DOHH2 (cell line): Measurements from ENCODE around the gene RAI1.
"Not testable (repeated sequence)": the region's sequence is repeated elsewhere in the genome, so short reads cannot be mapped to it uniquely, and the experiment has no call there.

ENCODE experiments used
- H3F3A ChIP-seq: fragments of 200-600 bp; sonication (generic), shearing (Covaris generic); 2 replicates; pipeline ENCODE4 v1.6.0; 2016; ENCODE audit warnings: antibody characterized with exemption, mild to moderate bottlenecking; ENCODE audit not compliant: control insufficient read depth, insufficient read depth
- H3K27ac ChIP-seq: fragments of 200-600 bp; sonication (generic); 2 replicates; pipeline ENCODE4 v1.5.1; 2014; ENCODE audit warnings: low read depth, mild to moderate bottlenecking, low read length, moderate library complexity
- H3K27me3 ChIP-seq: fragments of 200-600 bp; sonication (generic); 2 replicates; pipeline ENCODE4 v1.6.1; 2014; ENCODE audit warnings: mild to moderate bottlenecking, low read length, mixed read lengths; ENCODE audit not compliant: control insufficient read depth
- H3K36me3 ChIP-seq: fragments of 200-600 bp; sonication (generic); 2 replicates; pipeline ENCODE4 v1.6.1; 2014; ENCODE audit warnings: mild to moderate bottlenecking, low read length, moderate library complexity, mixed read lengths; ENCODE audit not compliant: control insufficient read depth
- H3K4me1 ChIP-seq: fragments of 200-600 bp; sonication (generic); 2 replicates; pipeline ENCODE4 v1.6.1; 2014; ENCODE audit warnings: mild to moderate bottlenecking, low read length, mixed read lengths; ENCODE audit not compliant: control insufficient read depth
- H3K4me2 ChIP-seq: fragments of 200-600 bp; sonication (generic); 2 replicates; pipeline ENCODE4 v1.6.0; 2014; ENCODE audit warnings: mild to moderate bottlenecking, low read length, moderate library complexity
- H3K4me3 ChIP-seq: fragments of 200-600 bp; sonication (generic); 2 replicates; pipeline ENCODE4 v1.5.1; 2014; ENCODE audit warnings: mild to moderate bottlenecking, low read length, mixed read lengths
- H3K79me2 ChIP-seq: fragments of 200-600 bp; sonication (generic); 2 replicates; pipeline ENCODE4 v1.6.1; 2014; ENCODE audit warnings: mild to moderate bottlenecking, low read length, mixed read lengths; ENCODE audit not compliant: control insufficient read depth
- H3K9me2 ChIP-seq: fragments of 200-600 bp; sonication (generic); replicated peaks from 2 replicates; pipeline ENCODE4 v1.6.1; 2014; ENCODE audit warnings: mild to moderate bottlenecking, low read length, mixed read lengths; ENCODE audit not compliant: control insufficient read depth
- H3K9me3 ChIP-seq: fragments of 200-600 bp; sonication (generic); 2 replicates; pipeline ENCODE4 v1.6.1; 2014; ENCODE audit warnings: antibody characterized with exemption, low read length, mixed read lengths; ENCODE audit not compliant: control insufficient read depth, insufficient read depth
- H4K20me1 ChIP-seq: fragments of 200-600 bp; sonication (generic); 2 replicates; pipeline ENCODE4 v1.6.0; 2014; ENCODE audit warnings: low read depth, mild to moderate bottlenecking, antibody characterized with exemption, low read length, moderate library complexity; ENCODE audit not compliant: control insufficient read depth, insufficient read depth
- EZH2phosphoT487 ChIP-seq: fragments of 200-600 bp; sonication (generic); IDR thresholded peaks from 2 replicates; pipeline ENCODE4 v1.6.1; 2017; ENCODE audit warnings: borderline replicate concordance, mild to moderate bottlenecking, antibody characterized with exemption, low read length, moderate library complexity, mixed read lengths
- TF ChIP-seq, protein P1 (sequence below): fragments of 200-600 bp; sonication (generic); IDR thresholded peaks from one replicate; pipeline ENCODE4 v1.5.1; 2014; ENCODE audit warnings: antibody characterized with exemption, mild to moderate bottlenecking, low read depth, low read length; ENCODE audit not compliant: poor library complexity, severe bottlenecking

The RAI1 gene, protein sequence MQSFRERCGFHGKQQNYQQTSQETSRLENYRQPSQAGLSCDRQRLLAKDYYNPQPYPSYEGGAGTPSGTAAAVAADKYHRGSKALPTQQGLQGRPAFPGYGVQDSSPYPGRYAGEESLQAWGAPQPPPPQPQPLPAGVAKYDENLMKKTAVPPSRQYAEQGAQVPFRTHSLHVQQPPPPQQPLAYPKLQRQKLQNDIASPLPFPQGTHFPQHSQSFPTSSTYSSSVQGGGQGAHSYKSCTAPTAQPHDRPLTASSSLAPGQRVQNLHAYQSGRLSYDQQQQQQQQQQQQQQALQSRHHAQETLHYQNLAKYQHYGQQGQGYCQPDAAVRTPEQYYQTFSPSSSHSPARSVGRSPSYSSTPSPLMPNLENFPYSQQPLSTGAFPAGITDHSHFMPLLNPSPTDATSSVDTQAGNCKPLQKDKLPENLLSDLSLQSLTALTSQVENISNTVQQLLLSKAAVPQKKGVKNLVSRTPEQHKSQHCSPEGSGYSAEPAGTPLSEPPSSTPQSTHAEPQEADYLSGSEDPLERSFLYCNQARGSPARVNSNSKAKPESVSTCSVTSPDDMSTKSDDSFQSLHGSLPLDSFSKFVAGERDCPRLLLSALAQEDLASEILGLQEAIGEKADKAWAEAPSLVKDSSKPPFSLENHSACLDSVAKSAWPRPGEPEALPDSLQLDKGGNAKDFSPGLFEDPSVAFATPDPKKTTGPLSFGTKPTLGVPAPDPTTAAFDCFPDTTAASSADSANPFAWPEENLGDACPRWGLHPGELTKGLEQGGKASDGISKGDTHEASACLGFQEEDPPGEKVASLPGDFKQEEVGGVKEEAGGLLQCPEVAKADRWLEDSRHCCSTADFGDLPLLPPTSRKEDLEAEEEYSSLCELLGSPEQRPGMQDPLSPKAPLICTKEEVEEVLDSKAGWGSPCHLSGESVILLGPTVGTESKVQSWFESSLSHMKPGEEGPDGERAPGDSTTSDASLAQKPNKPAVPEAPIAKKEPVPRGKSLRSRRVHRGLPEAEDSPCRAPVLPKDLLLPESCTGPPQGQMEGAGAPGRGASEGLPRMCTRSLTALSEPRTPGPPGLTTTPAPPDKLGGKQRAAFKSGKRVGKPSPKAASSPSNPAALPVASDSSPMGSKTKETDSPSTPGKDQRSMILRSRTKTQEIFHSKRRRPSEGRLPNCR (N-terminal part only)

DNA sequence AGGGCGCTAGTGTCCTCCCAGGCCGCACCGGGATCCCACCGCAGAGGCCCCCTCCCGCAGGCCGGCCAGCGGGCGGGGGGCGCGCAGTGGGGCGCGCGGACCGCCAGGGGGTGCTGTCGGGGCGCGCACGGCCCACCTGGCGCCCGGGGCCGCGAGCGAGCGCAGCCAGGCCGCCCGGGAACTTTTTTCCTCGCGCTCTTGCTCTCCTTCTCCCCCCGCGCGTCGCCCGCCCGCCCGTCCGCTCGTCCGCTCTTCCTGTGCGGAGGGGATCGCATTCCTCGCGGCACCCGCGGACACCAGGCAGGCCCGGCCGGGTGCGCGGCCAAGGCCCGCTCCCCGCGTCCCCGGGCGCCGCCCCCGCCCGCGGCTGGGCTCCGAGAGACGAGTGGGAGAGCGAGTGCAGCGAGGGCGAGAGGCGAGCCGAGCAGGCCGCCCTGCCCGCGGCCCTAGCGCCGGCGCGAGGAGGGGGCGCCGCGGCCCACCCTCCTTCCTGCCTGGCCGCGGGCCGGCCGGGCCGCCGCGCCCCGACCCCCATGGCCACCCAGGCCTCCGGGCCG lies at the start of gene RAI1:
TSS of gene RAI1 (plus strand) at position 272 of the 557 bp plus-strand sequence. CDS start 111,491 bp downstream, outside the sequence.
- peaks cover 18% of the 10 kb centered on the region for H4K20me1 ChIP-seq
- H3K79me2 ChIP-seq: peaks cover 47% of the 10 kb centered on the region
- H3F3A ChIP-seq: no peaks in the 10 kb centered on the region; the same call in 1 of the 2 replicates
- H3K4me1 ChIP-seq: peaks cover 53% of the 10 kb centered on the region
- H3K27me3 ChIP-seq: no peaks in the 10 kb centered on the region
- no peak for TF ChIP-seq EZH2phosphoT487
- TF ChIP-seq, protein P1, sequence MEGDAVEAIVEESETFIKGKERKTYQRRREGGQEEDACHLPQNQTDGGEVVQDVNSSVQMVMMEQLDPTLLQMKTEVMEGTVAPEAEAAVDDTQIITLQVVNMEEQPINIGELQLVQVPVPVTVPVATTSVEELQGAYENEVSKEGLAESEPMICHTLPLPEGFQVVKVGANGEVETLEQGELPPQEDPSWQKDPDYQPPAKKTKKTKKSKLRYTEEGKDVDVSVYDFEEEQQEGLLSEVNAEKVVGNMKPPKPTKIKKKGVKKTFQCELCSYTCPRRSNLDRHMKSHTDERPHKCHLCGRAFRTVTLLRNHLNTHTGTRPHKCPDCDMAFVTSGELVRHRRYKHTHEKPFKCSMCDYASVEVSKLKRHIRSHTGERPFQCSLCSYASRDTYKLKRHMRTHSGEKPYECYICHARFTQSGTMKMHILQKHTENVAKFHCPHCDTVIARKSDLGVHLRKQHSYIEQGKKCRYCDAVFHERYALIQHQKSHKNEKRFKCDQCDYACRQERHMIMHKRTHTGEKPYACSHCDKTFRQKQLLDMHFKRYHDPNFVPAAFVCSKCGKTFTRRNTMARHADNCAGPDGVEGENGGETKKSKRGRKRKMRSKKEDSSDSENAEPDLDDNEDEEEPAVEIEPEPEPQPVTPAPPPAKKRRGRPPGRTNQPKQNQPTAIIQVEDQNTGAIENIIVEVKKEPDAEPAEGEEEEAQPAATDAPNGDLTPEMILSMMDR: peak; percentile 47
- H3K36me3 ChIP-seq: peaks cover 29% of the 10 kb centered on the region
- peak within 1 kb of the TSS; percentile 75 for H3K4me3 ChIP-seq
- peak within 1 kb of the TSS; percentile 94 for H3K4me2 ChIP-seq
- no peaks in the 10 kb centered on the region for H3K9me2 ChIP-seq
- H3K27ac ChIP-seq: peak within 1 kb of the TSS; percentile 66
- H3K9me3 ChIP-seq: no peaks in the 10 kb centered on the region

DNA sequence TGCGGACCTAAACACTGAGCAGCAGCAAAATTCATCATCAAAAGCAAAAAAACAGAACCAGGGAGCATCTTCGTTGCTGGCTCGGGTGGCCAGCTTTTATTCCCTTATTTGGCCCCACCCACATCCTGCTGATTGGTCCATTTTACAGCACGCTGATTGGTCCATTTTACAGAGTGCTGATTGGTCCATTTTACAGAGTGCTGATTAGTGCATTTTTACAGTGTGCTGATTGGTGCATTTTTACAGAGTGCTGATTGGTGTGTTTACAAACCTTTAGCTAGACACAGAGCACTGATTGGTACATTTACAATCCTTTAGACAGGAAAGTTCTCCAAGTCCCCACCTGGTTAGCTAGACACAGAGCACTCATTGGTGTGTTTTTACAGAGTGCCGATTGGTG lies 48.6 kb upstream of the RAI1 start:
- not testable (repeated sequence) for H3K9me2 ChIP-seq, H3K36me3 ChIP-seq, H3K27me3 ChIP-seq, H3F3A ChIP-seq, H3K79me2 ChIP-seq, H3K4me2 ChIP-seq, H3K4me1 ChIP-seq, H3K27ac ChIP-seq, H3K4me3 ChIP-seq, H4K20me1 ChIP-seq
- peaks cover 14% of the 10 kb centered on the region; the same call in 1 of the 2 replicates for H3K9me3 ChIP-seq

DNA sequence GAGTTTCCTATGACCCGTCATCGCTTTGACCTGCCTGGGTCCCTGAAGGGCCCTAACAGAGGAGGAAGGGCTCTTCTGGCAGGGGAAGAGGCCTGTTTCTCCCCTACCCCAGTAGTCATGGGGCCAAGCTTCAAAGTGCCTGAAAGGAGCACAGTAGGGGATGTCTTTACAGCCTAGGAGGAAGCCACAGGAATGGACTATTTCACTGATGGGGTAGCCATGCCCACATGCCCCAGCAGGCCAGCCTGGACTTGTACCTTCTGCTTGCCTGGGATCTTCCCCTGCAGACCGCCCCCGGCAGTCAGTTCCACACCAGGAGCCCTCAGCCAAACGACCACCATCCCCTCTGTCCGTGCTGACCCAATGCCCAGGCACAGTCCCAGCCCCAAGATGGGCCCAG lies 47.9 kb upstream of the RAI1 start:
- H3K4me2 ChIP-seq: no peak overlapping the region
- H3K4me1 ChIP-seq: no peaks in the 10 kb centered on the region
- no peaks in the 10 kb centered on the region for H3K79me2 ChIP-seq
- H3K9me2 ChIP-seq: no peaks in the 10 kb centered on the region
- H3K4me3 ChIP-seq: no peak overlapping the region
- H3K9me3 ChIP-seq: peaks cover 14% of the 10 kb centered on the region; the same call in 1 of the 2 replicates
- no peak for TF ChIP-seq EZH2phosphoT487
- TF ChIP-seq, protein P1: no peak
- no peaks in the 10 kb centered on the region for H4K20me1 ChIP-seq
- H3K27me3 ChIP-seq: no peaks in the 10 kb centered on the region
- H3K27ac ChIP-seq: no peak overlapping the region
- H3F3A ChIP-seq: no peaks in the 10 kb centered on the region
- no peaks in the 10 kb centered on the region for H3K36me3 ChIP-seq
